ENCODE data around the gene KLHL7.

The KLHL7 gene, protein sequence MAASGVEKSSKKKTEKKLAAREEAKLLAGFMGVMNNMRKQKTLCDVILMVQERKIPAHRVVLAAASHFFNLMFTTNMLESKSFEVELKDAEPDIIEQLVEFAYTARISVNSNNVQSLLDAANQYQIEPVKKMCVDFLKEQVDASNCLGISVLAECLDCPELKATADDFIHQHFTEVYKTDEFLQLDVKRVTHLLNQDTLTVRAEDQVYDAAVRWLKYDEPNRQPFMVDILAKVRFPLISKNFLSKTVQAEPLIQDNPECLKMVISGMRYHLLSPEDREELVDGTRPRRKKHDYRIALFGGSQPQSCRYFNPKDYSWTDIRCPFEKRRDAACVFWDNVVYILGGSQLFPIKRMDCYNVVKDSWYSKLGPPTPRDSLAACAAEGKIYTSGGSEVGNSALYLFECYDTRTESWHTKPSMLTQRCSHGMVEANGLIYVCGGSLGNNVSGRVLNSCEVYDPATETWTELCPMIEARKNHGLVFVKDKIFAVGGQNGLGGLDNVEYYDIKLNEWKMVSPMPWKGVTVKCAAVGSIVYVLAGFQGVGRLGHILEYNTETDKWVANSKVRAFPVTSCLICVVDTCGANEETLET

DNA sequence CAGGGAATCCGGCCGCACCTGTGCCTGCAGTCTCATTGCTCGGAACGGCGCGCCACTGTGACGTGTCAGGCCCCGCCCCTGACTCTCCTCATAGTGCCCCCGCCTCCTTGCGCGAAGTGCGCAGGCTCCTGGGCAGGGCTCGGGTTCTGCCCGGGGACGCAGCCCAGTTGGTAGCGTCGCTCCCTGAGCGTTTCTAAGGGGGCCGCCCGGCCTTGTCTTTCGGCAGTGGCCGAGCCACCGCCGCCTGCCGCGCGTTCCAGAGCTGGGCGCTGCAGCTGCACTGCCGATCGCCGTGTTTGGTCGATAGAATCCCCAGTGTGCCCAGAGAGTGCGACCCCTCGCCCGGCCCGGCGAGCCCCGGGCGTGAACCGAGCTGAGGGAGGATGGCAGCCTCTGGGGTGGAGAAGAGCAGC is at the start of gene KLHL7:
Gene KLHL7 (plus strand): TSS at position 142 of the 413 bp plus-strand sequence. CDS start 242 bp downstream, at position 384.
- DNase-seq = peak; percentile 96

DNA sequence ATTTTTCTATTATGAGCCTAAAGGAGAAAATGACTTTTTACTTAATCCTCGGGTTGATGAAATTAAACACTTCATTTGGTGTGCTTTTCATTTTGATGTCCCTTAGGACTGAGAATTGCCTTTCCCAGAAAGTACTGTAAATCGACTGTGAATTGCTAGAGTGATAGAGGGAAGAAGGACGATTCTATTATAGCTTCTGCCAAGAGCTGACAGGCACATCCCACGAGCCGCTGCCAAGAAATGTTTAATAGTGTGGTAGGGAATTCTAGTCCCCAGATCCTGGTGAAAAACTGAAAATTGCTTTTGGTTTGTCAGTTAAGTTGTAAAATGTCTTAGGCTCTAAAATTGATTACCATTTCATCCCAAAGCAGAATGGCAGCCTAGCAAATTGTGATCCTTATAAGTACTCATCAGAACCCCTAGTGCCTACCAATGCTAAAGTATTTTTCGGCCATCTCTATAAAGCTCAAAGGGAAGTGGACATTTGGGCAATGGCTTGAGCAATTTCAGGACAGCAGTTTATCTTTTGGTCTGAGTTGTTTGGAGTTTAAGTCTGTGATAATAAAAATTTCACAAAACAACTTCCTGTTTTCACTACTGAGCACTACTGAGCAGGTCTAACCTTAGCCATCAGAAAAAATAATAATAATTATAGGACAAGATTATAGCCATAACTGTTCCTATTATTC is 47.0 kb upstream of the KLHL7 start:
- DNase-seq = no peak

DNA sequence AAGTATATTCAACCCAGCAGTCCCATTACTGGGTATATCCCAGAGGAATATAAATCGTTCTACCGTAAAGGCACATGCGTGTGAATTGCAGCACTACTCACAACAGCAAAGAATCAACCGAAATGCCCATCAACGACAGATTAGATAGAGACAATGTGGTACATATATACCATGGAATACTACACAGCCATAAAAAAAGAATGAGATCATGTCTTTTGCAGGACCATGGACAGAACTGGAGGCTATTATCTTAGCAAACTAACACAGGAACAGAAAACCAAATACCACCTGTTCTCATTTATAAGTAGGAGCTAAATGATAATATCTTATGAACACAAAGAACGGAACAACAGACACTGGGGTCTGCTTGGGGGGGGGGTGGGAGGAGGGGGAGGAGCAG is 44.3 kb upstream of the KLHL7 start:
- no peak for DNase-seq

DNA sequence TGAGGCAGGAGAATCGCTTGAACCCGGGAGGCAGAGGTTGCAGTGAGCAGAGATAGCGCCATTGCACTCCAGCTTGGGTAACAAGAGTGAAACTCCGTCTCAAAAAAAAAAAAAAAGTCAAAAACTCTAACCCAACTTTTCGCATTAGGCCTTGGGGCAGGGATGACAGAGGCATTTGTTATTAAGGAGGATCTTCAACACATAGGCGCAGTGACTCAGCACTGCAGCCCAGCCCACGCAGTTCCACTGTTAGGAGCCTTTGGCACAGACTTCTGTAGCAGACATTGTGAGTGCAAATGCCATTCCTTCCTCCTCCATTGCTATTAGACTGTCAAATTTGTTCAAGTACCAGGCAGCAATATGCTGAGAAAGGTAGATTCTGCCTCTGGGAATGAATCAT is 43.1 kb upstream of the KLHL7 start:
- DNase-seq = no peak

DNA sequence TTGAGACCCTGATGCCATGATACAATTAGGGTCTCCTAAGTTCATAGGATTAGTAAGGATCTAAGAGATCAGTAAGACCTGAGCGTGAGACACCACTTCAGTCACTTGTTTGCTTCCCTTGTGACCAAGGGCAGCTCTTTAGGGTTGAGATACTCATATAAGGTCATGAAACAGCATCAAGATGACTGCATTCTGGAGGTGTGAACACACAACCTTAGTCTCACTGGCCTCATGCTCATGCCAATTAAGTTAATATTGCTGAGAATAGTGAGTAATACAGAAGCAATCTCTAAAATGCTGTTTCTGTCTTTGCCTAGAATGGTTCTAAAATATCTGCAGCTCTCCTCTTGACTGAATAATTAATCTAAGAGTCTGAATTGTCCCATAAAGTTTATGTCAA is 39.6 kb upstream of the KLHL7 start:
- DNase-seq = no peak

DNA sequence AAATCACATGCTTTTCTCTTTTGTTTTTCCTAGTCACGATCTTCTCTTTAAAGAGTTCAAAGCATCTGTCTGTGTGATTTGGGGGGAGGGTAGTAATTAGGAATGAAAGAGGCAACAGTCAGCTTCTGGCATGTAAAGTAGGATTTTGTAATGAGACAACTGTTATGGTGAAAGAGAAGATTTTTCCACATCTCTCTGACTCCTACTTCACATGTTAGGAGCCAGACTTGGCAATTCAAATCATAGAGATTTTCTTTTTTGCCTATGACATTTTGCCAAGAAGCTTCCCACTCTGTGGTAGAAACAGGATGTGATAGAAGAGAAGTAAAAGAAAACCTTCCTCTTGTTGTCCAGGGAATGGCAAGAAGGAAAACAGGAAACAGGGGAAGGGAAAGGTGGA is 38.3 kb upstream of the KLHL7 start:
- DNase-seq = no peak

DNA sequence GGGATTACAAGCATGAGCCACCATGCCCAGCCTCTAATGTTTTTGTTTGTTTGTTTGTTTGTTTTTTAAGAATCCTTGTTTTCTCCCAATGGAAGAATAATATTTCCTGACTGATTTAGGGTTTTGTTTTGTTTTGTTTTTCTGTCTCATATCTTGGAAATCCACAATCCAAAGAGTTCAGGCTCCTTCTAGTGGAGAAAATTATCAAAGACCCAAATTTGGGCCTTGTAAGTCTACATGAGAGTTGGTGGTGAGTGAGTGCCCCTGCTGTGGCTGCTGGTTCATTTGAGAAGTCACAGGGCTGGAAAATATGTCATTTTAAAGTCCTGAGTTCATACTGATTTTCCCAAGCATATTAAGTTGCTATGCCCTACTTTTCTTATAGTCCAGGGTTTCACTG is 33.5 kb upstream of the KLHL7 start:
- DNase-seq = no peak

DNA sequence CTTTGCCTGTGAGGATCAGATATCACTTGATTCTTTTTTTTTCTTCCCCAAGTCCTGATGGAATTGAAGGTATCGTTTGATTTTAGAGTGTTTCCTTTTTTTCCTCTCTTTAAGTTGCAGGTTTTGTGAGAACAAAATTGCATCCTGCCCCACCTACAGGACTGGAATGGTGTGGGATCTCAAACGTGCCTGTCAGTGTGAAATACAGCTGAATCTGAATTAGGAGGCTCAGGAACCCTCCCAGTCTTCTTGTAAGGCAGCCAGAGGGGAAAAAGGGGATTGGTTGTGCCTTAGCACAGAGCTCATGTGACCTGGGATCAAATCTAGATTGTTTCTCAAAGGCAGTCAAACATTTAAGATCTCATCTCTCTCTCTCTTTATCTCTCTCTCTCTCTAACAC is 32.7 kb upstream of the KLHL7 start:
- DNase-seq = no peak

DNA sequence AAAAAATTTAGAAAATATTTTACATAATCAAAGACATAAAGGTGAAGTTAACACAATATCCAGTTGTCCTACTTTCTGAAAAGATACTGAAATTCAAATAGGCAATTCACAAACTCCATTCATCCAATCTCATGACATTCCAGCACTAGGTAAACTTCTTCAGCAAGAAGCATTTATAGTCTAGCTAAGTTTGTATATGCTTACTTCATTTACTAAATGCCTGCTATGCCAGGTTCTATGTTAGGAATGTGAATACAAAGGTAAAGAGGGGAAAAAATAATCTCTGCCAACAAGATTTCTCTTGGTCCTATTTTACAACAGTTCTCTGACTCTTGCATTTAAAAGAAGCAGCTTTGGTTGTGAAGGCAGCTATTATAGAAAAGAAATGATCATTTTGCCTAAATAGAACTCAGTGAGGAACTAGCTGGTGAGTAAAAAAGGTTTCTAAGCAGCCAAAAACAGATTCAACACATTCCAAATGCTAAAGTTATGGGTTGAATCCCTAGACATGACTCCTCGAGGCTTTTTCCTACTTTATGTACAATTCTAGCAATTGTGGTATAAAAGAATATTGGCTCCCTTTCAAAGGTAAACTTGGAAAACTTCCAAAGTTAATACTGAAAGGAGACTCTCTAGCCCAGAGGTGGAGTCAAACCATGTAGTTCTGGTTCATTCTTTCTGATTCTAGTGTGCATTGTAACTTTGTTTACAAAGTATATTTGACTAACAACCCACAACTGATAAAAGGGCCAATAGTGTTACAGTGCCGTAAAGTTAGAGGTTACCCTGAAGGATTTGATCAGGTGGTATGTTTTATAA is 30.9 kb upstream of the KLHL7 start:
- peak; percentile 51 for DNase-seq

DNA sequence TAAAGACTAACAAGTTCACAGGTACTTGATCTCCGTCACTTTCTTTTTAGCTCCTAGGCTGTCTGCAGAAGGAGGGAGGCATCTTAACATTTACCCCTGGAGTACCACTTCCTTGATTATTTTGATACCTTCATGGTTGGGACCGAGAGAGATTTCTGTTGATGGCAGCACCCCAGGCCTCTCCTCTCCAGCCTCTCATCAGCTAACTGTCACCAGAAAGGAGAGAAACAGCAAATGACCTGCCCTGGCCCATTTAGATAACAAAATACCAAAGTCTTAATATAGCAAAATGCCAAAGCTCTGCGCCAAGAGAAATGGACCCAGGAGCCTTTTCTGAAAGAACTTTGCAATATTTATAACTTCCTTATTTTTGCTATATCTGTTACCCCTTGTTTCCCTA is 30.0 kb upstream of the KLHL7 start:
- no peak for DNase-seq

DNA sequence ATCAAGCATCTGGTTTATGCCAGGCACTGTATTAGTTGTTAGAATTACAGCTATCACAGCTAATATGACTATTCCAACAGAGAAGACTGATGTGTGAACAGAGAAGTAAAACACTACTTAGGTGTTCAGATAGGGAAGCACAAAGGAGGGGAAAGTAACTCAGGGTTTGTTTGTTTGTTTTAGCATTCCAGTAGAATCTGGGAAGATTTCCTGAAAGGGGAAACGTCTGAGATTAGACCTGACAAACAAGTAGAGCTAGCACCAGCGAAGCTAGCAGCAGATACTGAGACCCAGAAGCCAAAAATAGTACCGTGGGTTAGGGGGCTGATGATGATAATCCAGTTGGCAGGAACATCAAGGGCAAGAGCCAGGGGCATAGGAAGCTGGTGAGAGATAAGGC is 28.8 kb upstream of the KLHL7 start:
- no peak for DNase-seq

DNA sequence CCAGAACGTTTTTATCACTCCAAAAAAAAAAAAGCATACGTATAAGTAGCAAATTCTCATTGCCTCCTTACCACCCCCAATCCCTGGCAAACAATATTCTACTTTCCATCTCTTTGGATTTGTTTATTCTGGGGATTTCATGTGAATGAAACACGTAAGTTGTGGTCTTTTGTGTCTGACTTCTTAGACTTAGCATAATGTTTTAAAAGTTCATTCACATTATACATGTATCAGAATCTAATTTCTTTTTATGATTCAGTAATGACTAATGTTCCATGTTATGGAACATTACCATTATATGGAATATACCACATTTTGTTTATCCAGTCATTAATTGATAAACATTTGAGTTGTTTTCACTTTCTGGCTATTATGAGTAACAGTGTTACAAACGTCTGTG is 12.5 kb upstream of the KLHL7 start:
- DNase-seq = no peak

DNA sequence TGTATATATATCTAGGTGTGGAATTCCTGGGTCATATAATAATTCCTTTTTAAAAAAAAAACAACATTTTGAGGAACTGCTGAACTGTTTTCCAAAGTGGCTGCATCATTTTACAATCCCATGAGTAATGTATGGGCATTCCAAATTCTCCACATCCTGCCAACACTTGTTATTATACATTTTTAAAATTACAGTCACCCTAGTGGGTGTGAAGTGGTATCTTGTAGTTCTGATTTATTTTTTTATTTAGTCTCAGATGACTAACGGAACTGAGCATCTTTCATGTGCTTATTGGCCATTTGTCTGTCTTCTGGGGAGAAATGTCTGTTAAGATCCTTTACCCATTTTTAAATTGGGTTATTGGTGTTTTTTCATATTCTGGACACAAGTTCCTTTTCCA is 12.0 kb upstream of the KLHL7 start:
- no peak for DNase-seq

DNA sequence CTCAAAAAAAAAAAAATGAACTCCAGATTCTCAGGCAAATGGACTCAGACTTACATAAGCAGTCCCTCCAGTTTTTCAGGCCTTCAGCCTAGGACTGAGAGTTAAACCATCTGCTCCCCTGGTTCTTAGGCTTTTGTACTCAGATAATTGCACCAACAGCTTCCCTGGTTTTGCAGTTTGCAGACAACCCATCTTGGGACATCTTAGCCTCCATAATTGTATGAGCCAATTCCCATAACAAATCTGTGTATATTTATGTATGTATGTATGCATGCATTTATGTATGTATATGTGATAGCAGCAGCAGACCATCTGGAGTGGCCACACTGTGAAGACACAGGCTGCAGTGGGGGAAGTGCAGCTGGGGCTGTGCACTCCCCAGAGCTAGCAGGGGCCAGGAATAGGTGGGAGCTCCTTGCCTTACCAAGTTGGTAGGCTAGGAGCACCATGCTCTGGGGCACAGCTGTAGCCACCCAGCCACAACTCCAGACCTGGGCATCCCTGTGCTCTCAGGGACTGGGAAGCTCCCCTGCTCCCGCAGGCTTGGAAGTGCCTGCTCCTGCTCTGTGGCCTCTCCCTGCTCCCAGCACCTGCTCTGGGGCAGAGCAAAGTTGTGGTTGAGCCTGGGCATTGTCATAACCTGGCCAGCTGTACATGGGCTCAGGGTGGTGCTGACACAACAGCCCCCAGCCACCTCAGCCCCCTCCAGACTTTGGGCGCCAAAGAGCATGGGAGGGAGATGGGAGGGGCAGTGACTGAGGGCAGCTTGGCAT is 8.9 kb upstream of the KLHL7 start:
- no peak for DNase-seq

DNA sequence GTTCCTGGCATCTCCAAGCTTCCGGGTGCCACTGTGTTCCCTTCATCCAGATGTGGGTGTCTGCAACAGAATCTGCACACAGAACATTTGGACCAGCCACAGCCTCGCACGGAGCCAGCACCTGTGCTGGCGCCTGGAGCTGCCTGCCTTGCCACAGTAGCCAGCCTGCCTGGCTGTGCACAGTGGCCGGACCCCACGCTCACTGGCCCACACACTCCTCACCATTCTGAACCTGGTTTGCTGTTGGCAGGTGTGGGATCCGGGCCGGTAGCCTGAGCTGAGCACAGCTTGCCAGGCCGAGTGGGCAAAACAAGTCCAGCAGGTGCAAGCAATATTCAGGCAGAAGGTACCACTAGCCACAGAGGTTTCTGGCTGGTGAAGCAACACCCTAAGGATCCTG is 7.6 kb upstream of the KLHL7 start:
- no peak for DNase-seq

DNA sequence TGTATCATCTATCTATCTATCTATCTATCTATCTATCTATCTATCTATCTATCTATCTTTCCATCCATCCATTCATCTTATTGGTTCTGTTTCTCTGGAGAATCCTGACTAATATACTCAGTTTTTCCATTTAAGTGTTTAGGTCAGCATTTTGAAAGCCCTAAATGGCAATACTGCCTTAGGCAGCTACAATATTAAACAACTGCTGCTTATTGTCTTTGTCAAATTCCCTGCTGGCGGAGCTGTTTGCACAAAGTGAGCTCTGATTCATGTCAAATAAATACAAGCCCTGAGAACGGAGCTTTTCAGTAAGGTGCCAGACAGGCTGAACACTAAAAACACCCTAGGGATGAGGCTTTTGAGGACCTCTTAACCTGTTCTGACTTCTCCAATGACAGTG is 7.1 kb upstream of the KLHL7 start:
- DNase-seq = no peak

DNA sequence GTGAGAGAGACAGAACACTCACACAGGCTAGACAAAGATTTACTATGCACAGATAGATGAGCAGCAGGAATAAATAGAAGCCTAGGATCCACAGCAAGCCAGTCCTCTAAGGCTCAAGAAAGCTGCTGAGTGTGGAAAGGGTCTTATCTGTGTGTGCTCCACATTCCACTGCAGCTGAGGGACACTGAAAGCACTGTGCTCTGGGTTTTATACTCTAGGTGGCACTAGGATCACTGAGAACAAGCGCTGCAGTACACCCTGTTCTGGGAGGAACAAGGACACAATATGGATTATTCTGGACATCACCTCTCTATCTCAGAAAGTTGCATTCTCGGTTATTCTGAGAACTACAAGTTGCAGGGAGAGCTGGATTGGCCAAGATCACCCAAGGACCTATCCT is 4.9 kb upstream of the KLHL7 start:
- DNase-seq = no peak

DNA sequence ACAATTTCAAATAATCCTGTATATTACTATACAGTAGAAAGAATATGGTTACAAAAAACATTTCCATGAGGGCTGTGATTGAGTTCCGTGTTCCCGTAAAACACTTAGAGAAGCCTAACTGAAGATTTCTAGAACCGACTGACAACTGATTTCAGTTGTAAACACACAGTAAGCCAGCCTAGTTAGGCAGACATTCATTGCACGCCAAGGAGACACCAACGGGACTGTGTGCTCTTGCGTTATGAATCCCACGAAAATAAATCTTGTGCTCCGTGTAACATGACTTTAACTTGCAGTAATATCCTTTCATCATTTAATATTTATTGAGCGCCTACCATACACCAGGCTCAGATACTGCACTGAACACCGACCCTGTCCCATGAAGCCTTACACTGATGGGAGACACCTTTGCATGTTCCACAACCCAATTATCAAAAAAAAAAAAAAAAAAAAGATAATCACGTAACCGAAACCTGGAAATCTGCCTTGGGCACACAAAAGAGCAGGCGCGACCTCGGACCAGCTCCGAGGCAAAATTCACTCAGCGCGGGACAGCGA is 420 bp upstream of the KLHL7 start:
- DNase-seq = no peak

DNA sequence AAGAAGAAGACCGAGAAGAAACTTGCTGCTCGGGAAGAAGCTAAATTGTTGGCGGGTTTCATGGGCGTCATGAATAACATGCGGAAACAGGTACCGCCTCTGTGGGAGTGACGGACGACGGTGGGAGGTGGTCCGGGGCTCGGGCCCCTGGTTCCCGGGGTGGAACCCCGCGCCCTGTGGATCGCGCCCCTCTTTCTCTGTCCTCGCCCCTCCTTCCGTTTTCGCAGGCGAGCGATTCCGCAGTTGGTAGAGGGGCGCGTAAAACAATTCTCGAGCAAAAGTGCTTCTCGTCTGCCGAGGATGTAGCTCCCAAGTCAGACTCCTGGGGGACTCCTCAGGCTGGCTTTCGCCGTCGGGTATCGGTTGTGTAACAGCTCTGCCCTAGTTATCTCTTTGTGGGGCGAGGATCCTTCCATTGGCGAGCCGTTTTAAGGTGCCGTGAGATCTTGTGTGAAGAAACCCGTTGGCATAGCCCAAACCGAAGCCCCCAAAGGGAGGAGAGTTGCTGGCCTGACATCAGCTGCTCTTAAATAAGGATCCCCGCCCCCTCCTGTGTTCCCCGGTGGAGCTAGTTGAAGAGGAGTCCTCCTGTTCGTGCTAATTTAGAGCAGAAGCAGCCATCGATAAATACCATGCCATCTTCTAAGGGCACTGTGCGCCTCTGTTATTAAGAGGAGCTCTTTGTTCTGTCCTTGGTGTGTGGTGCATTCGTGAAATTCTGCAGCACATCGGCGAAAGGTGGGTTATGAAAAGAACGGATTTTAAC is 655 bp downstream of the KLHL7 start:
- peak; percentile 53 for DNase-seq

DNA sequence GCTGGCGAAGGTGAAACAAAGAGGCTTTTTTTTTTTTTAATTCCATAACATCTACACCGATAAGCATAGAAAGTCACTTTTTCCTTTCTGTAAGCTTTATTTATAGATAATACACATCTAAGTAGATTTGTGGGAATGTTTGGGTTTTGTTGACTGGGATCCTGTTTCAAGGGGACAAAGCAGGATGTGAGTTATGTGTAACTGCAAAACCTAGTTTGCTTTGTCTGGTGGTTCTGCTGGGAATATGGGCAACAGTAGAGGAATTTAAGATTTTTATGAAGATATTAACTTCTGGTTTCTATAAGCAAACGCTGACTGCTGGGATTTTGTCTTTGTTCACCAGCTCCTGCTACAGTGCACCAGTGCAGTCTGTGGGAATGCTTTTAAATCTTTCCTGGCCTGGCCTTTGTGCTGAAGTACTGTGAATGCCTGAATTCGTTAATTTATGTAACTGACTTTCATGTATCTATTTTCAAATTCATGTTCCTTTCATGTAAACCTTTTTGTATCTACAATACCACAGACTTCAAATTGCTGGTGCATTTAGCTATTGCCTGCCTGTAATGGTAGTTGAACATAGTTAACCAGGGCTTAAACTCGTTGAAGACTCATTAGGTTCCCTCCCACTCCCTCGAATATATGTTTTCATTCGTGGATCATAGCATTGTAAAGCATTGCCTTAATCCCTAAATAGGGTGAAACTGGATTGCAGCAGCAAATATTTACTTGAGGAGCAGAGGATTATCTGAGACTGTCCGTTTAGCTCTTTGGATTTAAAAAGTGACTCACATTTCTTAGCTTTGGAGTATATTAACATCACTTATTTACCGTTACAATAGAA is 1.5 kb downstream of the KLHL7 start:
- no peak for DNase-seq

Data from NCI-H1105 (cell line).